PC-9 (cell line): ENCODE results near the gene FOS. TPM values are rescaled to one million over a fixed set of nuclear protein-coding genes. Genes with fewer than 3 reads are reported as not detected.

ENCODE experiments used
- BruUV-seq: library from RNA; stranded (reverse); fragments of 400-500 nt; replicated peaks from 2 replicates; lab custom pipeline; 2021; lab: Mats Ljungman, UMichigan
- CTCF ChIA-PET: fragments of 300-600 bp; sonication (Branson Sonifier 250); formaldehyde crosslinking; loops from one replicate; lab custom pipeline; 2022; ENCODE audit warnings: antibody characterized with exemption; lab: Charles Lee
- POLR2A ChIA-PET: fragments of 300-600 bp; sonication (Branson Sonifier 250); formaldehyde crosslinking; loops from one replicate; lab custom pipeline; 2022; ENCODE audit warnings: antibody characterized with exemption; ENCODE audit not compliant: unreplicated experiment; lab: Charles Lee
- DNase-seq, 2 experiments: peaks; one replicate each; pipeline versions ENCODE4 v3.0.0 to v3.0.0-alpha.2; 2015 to 2022; ENCODE audit warnings: mixed read lengths in 1 of 2
- H2AFZ ChIP-seq: fragments of 200-600 bp; sonication (generic); 2 replicates; pipeline ENCODE4 v1.8.1; 2017; ENCODE audit warnings: antibody characterized with exemption
- H3F3A ChIP-seq: fragments of 200-600 bp; sonication (generic); 2 replicates; pipeline ENCODE4 v1.8.1; 2017; ENCODE audit warnings: antibody characterized with exemption, mild to moderate bottlenecking, low read depth; ENCODE audit not compliant: insufficient read depth
- H3K27ac ChIP-seq: fragments of 200-600 bp; sonication (generic); 2 replicates; pipeline ENCODE4 v1.6.1; 2016; ENCODE audit warnings: mixed run types
- H3K27me3 ChIP-seq: fragments of 200-600 bp; sonication (generic); 2 replicates; pipeline ENCODE4 v1.6.1; 2016; ENCODE audit warnings: low read depth, mixed run types; ENCODE audit not compliant: insufficient read depth
- H3K36me3 ChIP-seq: fragments of 200-600 bp; sonication (generic); 2 replicates; pipeline ENCODE4 v1.6.1; 2016; ENCODE audit warnings: low read depth, mixed run types
- H3K4me1 ChIP-seq: fragments of 200-600 bp; sonication (generic); replicated peaks from 2 replicates; pipeline ENCODE4 v1.6.1; 2016; ENCODE audit warnings: mixed run types; ENCODE audit not compliant: insufficient read depth
- H3K4me2 ChIP-seq: fragments of 200-600 bp; sonication (generic); 2 replicates; pipeline ENCODE4 v1.6.1; 2017; ENCODE audit warnings: mixed run types
- H3K4me3 ChIP-seq: fragments of 200-600 bp; sonication (generic); 2 replicates; pipeline ENCODE4 v1.6.1; 2016; ENCODE audit warnings: mixed run types
- H3K79me2 ChIP-seq: fragments of 200-600 bp; sonication (generic); 2 replicates; pipeline ENCODE4 v1.6.1; 2017; ENCODE audit warnings: low read depth, mixed run types
- H3K9me2 ChIP-seq: fragments of 200-600 bp; sonication (generic); 2 replicates; pipeline ENCODE4 v1.8.1; 2017; ENCODE audit warnings: mild to moderate bottlenecking; ENCODE audit not compliant: insufficient read depth
- H3K9me3 ChIP-seq: fragments of 200-600 bp; sonication (generic); 2 replicates; pipeline ENCODE4 v1.8.1; 2016; ENCODE audit warnings: low read depth; ENCODE audit not compliant: insufficient read depth
- H4K20me1 ChIP-seq: fragments of 200-600 bp; sonication (generic); 2 replicates; pipeline ENCODE4 v1.8.1; 2017; ENCODE audit not compliant: insufficient read depth
- CTCF ChIP-seq: fragments of 200-600 bp; sonication (generic); conservative IDR thresholded peaks from 2 replicates; pipeline ENCODE4 v1.6.1; 2017; ENCODE audit warnings: mixed run types, antibody characterized with exemption, mild to moderate bottlenecking, moderate library complexity
- EZH2 ChIP-seq: fragments of 200-600 bp; sonication (generic); IDR thresholded peaks from 2 replicates; pipeline ENCODE4 v1.8.0; 2017; ENCODE audit warnings: antibody characterized with exemption, low read depth
- intact Hi-C: fragments of 100-400 bp; cut with micrococcal nuclease; formaldehyde crosslinking; loops from one replicate; pipeline ENCODE4 v1.10.0; 2022; ENCODE audit not compliant: unreplicated experiment
- total RNA-seq: library from RNA; stranded (reverse); gene quantifications from 2 replicates; pipeline ENCODE4 v1.2.3, GENCODE V29; 2021

Gene FOS
- total RNA-seq, 1 experiment from 2014 or later, result 84.6 TPM

DNA sequence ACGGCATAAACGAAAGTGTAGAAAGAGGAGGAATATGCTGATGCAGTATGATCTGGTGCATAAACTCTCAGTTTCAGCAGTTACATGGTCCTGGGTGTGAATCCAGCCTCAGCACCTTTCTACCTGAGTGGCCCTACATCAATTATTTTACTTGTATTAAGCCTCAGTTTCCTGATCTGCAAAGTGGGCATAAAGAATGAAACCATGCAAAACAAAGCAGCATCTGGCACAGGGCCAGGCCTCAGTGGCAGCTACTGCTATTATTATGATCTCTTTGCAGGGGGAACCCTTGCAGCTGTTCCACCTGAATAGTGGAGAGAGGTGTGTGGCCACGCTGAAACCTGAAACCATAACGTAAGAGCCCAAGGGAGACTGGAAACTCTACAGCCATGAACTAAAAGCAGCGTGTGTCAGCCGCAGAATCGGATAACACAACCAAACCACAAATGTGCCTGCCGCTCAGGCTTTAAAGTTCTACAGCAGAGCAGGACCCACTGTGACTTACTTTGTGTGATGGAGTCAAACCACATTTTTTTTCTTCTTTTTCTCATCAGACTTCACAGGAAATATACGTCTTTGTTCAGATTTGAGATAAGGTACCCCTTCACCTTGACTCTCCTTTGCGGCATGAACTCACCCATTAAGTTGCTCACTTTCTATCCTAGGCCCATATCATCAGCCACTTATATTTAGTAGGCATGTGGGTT is 29.2 kb upstream of the FOS start:
- H3K27ac ChIP-seq, result peak overlapping the region; percentile 51
- peaks cover 37% of the 10 kb centered on the region; the same call in 1 of the 2 replicates for H3F3A ChIP-seq
- H3K36me3 ChIP-seq, result no peaks in the 10 kb centered on the region
- intact Hi-C loops, result no loop called here
- no peaks in the 10 kb centered on the region for H3K27me3 ChIP-seq
- H2AFZ ChIP-seq, result peak overlapping the region; percentile 2; the same call in 1 of the 2 replicates
- no peaks in the 10 kb centered on the region for H3K9me3 ChIP-seq
- peak; percentile 48 to 72 for DNase-seq
- peak overlapping the region; percentile 52 for H3K4me2 ChIP-seq
- H3K4me3 ChIP-seq, result no peak overlapping the region; the same call in 1 of the 2 replicates
- ChIA-PET POLR2A (interaction anchor here (0.6 to 1.0 kb wide), 3 partner anchors 10 to 33 kb away, joined by 4 to 7 read pairs (median 5); no protein-coding TSS in a partner anchor), CTCF (no interaction called here)
- H4K20me1 ChIP-seq, result no peaks in the 10 kb centered on the region
- no TSS peak for BruUV-seq
- H3K9me2 ChIP-seq, result no peaks in the 10 kb centered on the region
- no peaks in the 10 kb centered on the region for H3K79me2 ChIP-seq
- TF ChIP-seq EZH2, result no peak
- no peak for TF ChIP-seq CTCF
- peaks cover 60% of the 10 kb centered on the region for H3K4me1 ChIP-seq

- no peaks in the 10 kb centered on the region for H3K9me2 ChIP-seq
- TF ChIP-seq EZH2 (no peak), CTCF (no peak)
- POLR2A ChIA-PET, result no interaction called here
Measured at GRCh38 chr14:75249958-75250336, 28.7 kb upstream of the FOS start.

GRCh38 chr14:75250800-75251199 is 27.8 kb upstream of the FOS start:
- H4K20me1 ChIP-seq, result no peaks in the 10 kb centered on the region
- H3K4me2 ChIP-seq, result no peak overlapping the region
- no peak overlapping the region for H3K4me3 ChIP-seq
- H3K4me1 ChIP-seq, result peaks cover 74% of the 10 kb centered on the region
- TF ChIP-seq CTCF, result no peak
- TF ChIP-seq EZH2, result no peak
- H2AFZ ChIP-seq, result no peak overlapping the region
- CTCF ChIA-PET, result no interaction called here
- no peak for DNase-seq
- no peaks in the 10 kb centered on the region for H3K36me3 ChIP-seq
- H3K27ac ChIP-seq, result no peak overlapping the region
- BruUV-seq, result no TSS peak
- no peaks in the 10 kb centered on the region for H3K9me2 ChIP-seq
- no peaks in the 10 kb centered on the region for H3K79me2 ChIP-seq
- no peaks in the 10 kb centered on the region for H3K9me3 ChIP-seq
- POLR2A ChIA-PET, result interaction anchor here (0.5 kb wide), 1 partner anchor 187 kb away, joined by 3 read pairs; the partner anchor contains the start of gene ACYP1
- intact Hi-C loops, result no loop called here
- no peaks in the 10 kb centered on the region for H3K27me3 ChIP-seq
- peaks cover 51% of the 10 kb centered on the region for H3F3A ChIP-seq

More at GRCh38 chr14:75249958-75250336, 28.7 kb upstream of the FOS start:
- no TSS peak for BruUV-seq
- Histone ChIP-seq H3K27me3 (no peaks in the 10 kb centered on the region), H3K79me2 (no peaks in the 10 kb centered on the region), H4K20me1 (no peaks in the 10 kb centered on the region), H3K27ac (peak overlapping the region; percentile 51), H3K4me2 (peak overlapping the region; percentile 52), H2AFZ (peak overlapping the region; percentile 2; the same call in 1 of the 2 replicates), H3K9me3 (no peaks in the 10 kb centered on the region), H3K4me3 (no peak overlapping the region; the same call in 1 of the 2 replicates), H3K36me3 (no peaks in the 10 kb centered on the region), H3K4me1 (peaks cover 65% of the 10 kb centered on the region), H3F3A (peaks cover 43% of the 10 kb centered on the region; the same call in 1 of the 2 replicates)
- intact Hi-C loops, result no loop called here
- CTCF ChIA-PET, result interaction anchor here (0.6 kb wide), 1 partner anchor 36 kb away, joined by 3 read pairs; no protein-coding TSS in a partner anchor
- no peak for DNase-seq
